Neural crest cell (in vitro differentiated cells): ENCODE results near the gene TRIO. TPM values are rescaled to one million over a fixed set of nuclear protein-coding genes. Genes with fewer than 3 reads are reported as not detected.

ENCODE experiments used
- DNase-seq: peaks from one replicate; pipeline ENCODE4 v3.0.0; 2021; ENCODE audit warnings: low read depth, mixed read lengths, low spot score
- H3K27ac Mint-ChIP-seq: one replicate; pipeline ENCODE4 v1.8.0; 2021; ENCODE audit warnings: mild to moderate bottlenecking, mixed read lengths; ENCODE audit not compliant: unreplicated experiment
- H3K27me3 Mint-ChIP-seq: 2 replicates; pipeline ENCODE4 v1.8.0; 2021; ENCODE audit warnings: low read depth, mild to moderate bottlenecking, mixed read lengths
- H3K36me3 Mint-ChIP-seq: 2 replicates; pipeline ENCODE4 v1.8.0; 2021; ENCODE audit warnings: low read depth, mild to moderate bottlenecking, mixed read lengths
- H3K4me1 Mint-ChIP-seq: 2 replicates; pipeline ENCODE4 v1.8.0; 2021; ENCODE audit warnings: mixed read lengths
- H3K4me3 Mint-ChIP-seq: one replicate; pipeline ENCODE4 v1.8.0; 2021; ENCODE audit warnings: mild to moderate bottlenecking, mixed read lengths
- H3K9me3 Mint-ChIP-seq: 2 replicates; pipeline ENCODE4 v1.8.0; 2021; ENCODE audit warnings: mixed read lengths
- CTCF ChIP-seq: fragments of 200-600 bp; sonication (generic); conservative IDR thresholded peaks from 2 replicates; pipeline ENCODE4 v1.5.0; 2021; ENCODE audit warnings: antibody characterized with exemption, mild to moderate bottlenecking
- total RNA-seq: library from RNA; stranded (reverse); gene quantifications from 2 replicates; pipeline ENCODE4 v1.2.1, GENCODE V29; 2021

Gene TRIO
- total RNA-seq, 1 donor from 2014 or later: 134 TPM

- H3K27ac Mint-ChIP-seq: peak overlapping the region; percentile 95
Measured at GRCh38 chr5:14143841-14144585, 871 bp downstream of the TRIO start.

GRCh38 chr5:14144586-14145434 lies 1.7 kb downstream of the TRIO start:
- DNase-seq: peak; percentile 35
- H3K4me1 Mint-ChIP-seq: peaks cover 55% of the 10 kb centered on the region
- H3K27ac Mint-ChIP-seq: peak overlapping the region; percentile 19

More at GRCh38 chr5:14143841-14144585, 871 bp downstream of the TRIO start:
- Mint-ChIP-seq H3K4me3 (peak overlapping the region; percentile 95), H3K27me3 (peaks cover 13% of the 10 kb centered on the region), H3K36me3 (no peaks in the 10 kb centered on the region), H3K9me3 (no peaks in the 10 kb centered on the region), H3K4me1 (peaks cover 47% of the 10 kb centered on the region)
- no peak for TF ChIP-seq CTCF
- peak; percentile 47 for DNase-seq

GRCh38 chr5:14145435-14146334 lies 2.5 kb downstream of the TRIO start:
- no peaks in the 10 kb centered on the region for H3K36me3 Mint-ChIP-seq
- TF ChIP-seq CTCF: no peak
- peak overlapping the region; percentile 91 for H3K4me3 Mint-ChIP-seq
- peaks cover 4% of the 10 kb centered on the region for H3K27me3 Mint-ChIP-seq
- DNase-seq: no peak
- H3K9me3 Mint-ChIP-seq: no peaks in the 10 kb centered on the region
- peaks cover 61% of the 10 kb centered on the region for H3K4me1 Mint-ChIP-seq
- peak overlapping the region; percentile 19 for H3K27ac Mint-ChIP-seq

More at GRCh38 chr5:14144586-14145434, 1.7 kb downstream of the TRIO start:
- peaks cover 8% of the 10 kb centered on the region for H3K27me3 Mint-ChIP-seq
- no peaks in the 10 kb centered on the region for H3K36me3 Mint-ChIP-seq
- TF ChIP-seq CTCF: no peak
- H3K4me3 Mint-ChIP-seq: peak overlapping the region; percentile 95
- H3K9me3 Mint-ChIP-seq: no peaks in the 10 kb centered on the region

GRCh38 chr5:14146725-14147124 lies 3.6 kb downstream of the TRIO start:
- H3K4me3 Mint-ChIP-seq: peak overlapping the region; percentile 91
- H3K4me1 Mint-ChIP-seq: peaks cover 69% of the 10 kb centered on the region
- no peak overlapping the region for H3K27ac Mint-ChIP-seq
- no peaks in the 10 kb centered on the region for H3K27me3 Mint-ChIP-seq
- no peaks in the 10 kb centered on the region for H3K36me3 Mint-ChIP-seq
- no peak for TF ChIP-seq CTCF
- no peak for DNase-seq
- H3K9me3 Mint-ChIP-seq: no peaks in the 10 kb centered on the region

GRCh38 chr5:14147210-14147609 lies 4.1 kb downstream of the TRIO start:
- peaks cover 68% of the 10 kb centered on the region for H3K4me1 Mint-ChIP-seq
- peak overlapping the region; percentile 91 for H3K4me3 Mint-ChIP-seq

More at GRCh38 chr5:14147210-14147609, 4.1 kb downstream of the TRIO start:
- Mint-ChIP-seq H3K27me3 (no peaks in the 10 kb centered on the region), H3K36me3 (no peaks in the 10 kb centered on the region), H3K9me3 (no peaks in the 10 kb centered on the region), H3K27ac (no peak overlapping the region)
- TF ChIP-seq CTCF: no peak
- no peak for DNase-seq
